ENCODE measurements around the gene WFDC12.

WFDC12 gene

DNA sequence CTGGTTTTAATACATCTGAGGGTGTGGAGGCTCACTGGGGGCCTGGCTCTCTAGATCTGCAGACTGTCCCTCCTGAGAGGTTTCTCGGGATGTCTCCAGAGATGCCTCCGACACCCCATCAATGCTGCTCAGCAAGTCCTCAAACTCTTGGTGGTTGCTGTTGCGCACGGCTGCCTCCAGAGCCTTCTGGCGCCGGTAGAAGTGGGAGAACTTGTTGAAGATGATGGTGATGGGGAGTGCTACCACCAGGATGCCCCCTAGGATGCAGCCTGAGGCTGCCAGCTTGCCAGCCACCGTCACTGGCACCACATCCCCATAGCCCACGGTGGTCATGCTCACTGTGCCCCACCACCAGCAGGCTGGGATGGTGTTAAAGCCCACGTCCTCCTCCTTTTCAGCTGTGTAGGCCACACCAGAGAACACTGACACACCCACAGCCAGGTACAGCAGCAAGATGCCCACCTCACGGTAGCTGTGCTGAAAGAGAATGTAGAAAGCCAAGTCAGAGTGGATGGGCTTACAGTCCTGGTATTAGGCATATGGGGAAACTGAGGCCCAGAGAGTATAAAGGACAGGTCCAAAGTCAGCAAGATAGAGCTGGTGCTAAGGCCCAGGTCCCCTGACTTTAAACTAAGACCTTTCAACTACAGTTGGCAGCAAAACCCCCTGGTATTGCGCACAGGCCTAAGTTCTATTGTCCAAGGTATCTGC, 29.2 kb downstream of the WFDC12 start:
- H3K4me3 ChIP-seq (ENCODE audit: low read depth, low read length), result no peak overlapping the region
- TF ChIP-seq, protein P1, sequence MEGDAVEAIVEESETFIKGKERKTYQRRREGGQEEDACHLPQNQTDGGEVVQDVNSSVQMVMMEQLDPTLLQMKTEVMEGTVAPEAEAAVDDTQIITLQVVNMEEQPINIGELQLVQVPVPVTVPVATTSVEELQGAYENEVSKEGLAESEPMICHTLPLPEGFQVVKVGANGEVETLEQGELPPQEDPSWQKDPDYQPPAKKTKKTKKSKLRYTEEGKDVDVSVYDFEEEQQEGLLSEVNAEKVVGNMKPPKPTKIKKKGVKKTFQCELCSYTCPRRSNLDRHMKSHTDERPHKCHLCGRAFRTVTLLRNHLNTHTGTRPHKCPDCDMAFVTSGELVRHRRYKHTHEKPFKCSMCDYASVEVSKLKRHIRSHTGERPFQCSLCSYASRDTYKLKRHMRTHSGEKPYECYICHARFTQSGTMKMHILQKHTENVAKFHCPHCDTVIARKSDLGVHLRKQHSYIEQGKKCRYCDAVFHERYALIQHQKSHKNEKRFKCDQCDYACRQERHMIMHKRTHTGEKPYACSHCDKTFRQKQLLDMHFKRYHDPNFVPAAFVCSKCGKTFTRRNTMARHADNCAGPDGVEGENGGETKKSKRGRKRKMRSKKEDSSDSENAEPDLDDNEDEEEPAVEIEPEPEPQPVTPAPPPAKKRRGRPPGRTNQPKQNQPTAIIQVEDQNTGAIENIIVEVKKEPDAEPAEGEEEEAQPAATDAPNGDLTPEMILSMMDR (IDR thresholded peaks at IDR 0.05; ENCODE audit: low read depth, low read length, missing control alignments), result no peak
- DNase-seq (ENCODE audit: low read depth), result no peak

DNA sequence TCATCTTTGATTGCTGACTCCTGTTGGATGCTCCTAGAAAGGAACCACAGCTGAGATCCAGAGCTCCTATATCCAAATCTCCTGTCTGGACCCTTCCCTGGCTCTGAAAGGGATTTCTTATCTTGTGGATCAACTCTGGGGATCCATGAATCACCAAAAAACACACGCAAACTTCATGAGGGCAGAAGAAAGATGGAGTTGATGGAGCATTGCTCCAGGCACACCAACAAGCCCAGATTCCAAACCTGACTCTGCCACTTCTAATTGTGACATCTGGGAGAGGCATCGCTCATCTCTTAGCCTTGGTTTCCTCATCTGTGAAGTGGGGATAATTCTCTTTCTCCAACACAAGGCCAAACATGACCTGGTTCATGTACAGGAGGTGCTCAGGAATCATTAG, 30.1 kb downstream of the WFDC12 start:
- no peak for DNase-seq (ENCODE audit: low read depth)
- TF ChIP-seq, protein P1 (IDR thresholded peaks at IDR 0.05; ENCODE audit: low read depth, low read length, missing control alignments), result no peak
- H3K4me3 ChIP-seq (ENCODE audit: low read depth, low read length), result no peak overlapping the region

DNA sequence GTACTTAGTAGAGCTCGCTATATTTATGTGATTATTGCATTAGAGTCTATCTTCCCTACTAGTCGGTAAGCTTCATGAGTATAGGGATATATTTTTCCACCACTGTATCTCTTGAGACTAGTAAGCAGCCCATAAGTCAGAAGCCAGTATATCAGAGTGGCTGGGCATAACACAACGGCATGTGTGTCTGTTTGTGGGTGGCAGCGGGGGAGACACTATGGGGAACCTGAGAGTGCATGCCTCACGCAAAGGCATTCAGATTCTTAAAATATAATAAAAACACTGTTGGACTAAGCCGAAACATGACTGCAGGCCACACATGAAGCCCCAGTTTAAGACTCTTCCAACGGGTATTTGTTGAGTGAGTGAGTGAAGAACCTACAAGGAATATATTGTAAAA, 31.4 kb downstream of the WFDC12 start:
- no peak for DNase-seq (ENCODE audit: low read depth)
- TF ChIP-seq, protein P1 (IDR thresholded peaks at IDR 0.05; ENCODE audit: low read depth, low read length, missing control alignments), result no peak
- H3K4me3 ChIP-seq (ENCODE audit: low read depth, low read length), result no peak overlapping the region

DNA sequence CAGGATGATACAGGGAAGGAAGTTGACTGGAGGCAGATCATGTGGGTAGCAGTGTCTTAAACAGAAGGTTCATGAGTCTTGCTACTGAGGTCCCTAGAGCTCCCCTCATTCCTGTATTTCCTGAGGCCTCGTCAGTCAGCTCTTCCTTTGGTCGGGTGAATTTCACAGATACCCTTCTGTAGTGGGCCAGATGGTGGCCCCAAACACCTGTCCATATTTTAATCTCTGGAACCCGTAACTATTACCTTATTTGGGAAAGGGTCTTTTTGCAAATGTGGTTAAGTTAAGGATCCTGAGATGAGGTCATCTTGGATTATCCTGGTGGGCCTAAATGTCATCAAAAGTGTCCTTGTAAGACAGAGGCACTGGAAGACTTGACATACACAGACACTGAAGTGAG, 32.9 kb downstream of the WFDC12 start:
- TF ChIP-seq, protein P1 (IDR thresholded peaks at IDR 0.05; ENCODE audit: low read depth, low read length, missing control alignments), result no peak
- DNase-seq (ENCODE audit: low read depth), result no peak
- H3K4me3 ChIP-seq (ENCODE audit: low read depth, low read length), result no peak overlapping the region

DNA sequence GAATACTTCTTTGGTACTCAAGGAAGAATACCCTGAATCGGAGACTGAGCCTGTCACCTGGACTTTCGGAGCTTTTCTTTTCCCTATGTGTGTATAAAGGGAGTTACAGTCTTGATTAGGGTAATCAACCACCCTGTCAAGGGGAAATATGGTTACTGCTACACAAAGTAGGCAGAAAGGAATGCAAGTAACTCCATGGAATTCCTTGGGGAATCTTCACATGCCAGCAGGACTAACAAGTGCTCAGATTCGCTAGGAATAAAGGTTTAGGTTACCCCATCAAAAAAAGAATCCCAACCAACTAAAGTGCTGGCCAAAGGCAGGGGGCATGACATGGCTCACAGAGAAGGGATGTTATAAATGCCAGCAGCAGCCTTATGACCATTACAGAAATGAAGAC, 33.8 kb downstream of the WFDC12 start:
- TF ChIP-seq, protein P1 (IDR thresholded peaks at IDR 0.05; ENCODE audit: low read depth, low read length, missing control alignments), result no peak
- no peak overlapping the region for H3K4me3 ChIP-seq (ENCODE audit: low read depth, low read length)
- no peak for DNase-seq (ENCODE audit: low read depth)

DNA sequence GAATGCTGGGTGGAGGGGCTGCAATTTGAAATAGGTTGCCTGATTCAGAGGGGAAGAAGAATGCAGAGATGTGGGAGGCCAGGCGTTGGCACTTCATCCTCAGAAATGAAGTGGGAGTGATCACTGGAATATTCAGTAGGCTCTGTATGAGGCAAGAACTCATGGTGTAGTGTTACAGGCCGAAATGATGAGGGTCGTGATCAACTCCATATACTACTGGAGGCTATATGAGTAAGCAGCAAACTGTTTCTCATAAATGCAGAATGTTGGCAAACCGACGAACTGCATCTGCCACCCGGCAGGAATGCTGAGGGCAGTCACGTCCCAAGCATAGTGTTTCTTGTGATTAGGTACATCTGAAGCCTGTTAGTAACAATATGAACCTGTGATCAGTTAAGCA, 36.0 kb downstream of the WFDC12 start:
- TF ChIP-seq, protein P1 (IDR thresholded peaks at IDR 0.05; ENCODE audit: low read depth, low read length, missing control alignments), result no peak
- H3K4me3 ChIP-seq (ENCODE audit: low read depth, low read length), result no peak overlapping the region
- DNase-seq (ENCODE audit: low read depth), result no peak

DNA sequence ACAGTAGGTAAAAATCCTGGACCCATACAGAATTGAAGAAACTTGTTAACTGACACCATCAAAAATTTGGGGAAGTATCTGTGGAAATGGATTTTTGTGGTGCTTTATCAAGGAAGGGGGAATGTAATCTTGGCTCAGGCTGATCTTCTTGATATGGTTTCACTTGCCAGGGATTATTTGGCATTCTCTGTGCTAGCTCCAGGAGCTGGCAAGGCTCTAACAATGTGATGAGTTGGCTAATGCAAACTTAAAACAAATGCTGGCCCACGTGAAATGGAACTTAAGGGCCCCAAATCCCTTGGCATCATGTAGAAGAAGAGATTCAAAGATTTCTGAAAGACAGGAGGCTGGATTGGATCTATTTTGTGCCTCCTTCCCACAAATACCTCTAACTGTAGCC, 36.5 kb downstream of the WFDC12 start:
- no peak for DNase-seq (ENCODE audit: low read depth)
- no peak overlapping the region for H3K4me3 ChIP-seq (ENCODE audit: low read depth, low read length)

More for the DNA sequence above, 36.5 kb downstream of the WFDC12 start:
- TF ChIP-seq, protein P1 (IDR thresholded peaks at IDR 0.05; ENCODE audit: low read depth, low read length, missing control alignments), result no peak
